Caco-2 (cell line): ENCODE measurements around the gene CEP72. TPM values are rescaled to one million over a fixed set of nuclear protein-coding genes. Genes with fewer than 3 reads are reported as not detected.

Experiments used
- BruUV-seq: library from RNA; stranded (reverse); fragments of 400-500 nt; replicated peaks from 2 replicates; lab custom pipeline; 2021; lab: Mats Ljungman, UMichigan
- CTCF ChIA-PET: fragments of 300-600 bp; sonication (Branson Sonifier 250); formaldehyde crosslinking; loops from one replicate; lab custom pipeline; 2022; ENCODE audit warnings: antibody characterized with exemption; lab: Charles Lee
- POLR2A ChIA-PET: fragments of 300-600 bp; sonication (Branson Sonifier 250); formaldehyde crosslinking; loops from one replicate; lab custom pipeline; 2022; ENCODE audit warnings: antibody characterized with exemption; lab: Charles Lee
- DNase-seq, 2 experiments: peaks; one replicate each; pipeline versions ENCODE4 v3.0.0 to v3.0.0-alpha.2; 2020 to 2022
- H3K27me3 ChIP-seq: replicated peaks from 2 replicates; pipeline ENCODE4 v1.6.0; 2011; ENCODE audit warnings: low read length; ENCODE audit not compliant: control insufficient read depth, insufficient read depth
- H3K36me3 ChIP-seq: 2 replicates; pipeline ENCODE4 v1.5.1; 2011; ENCODE audit warnings: low read length; ENCODE audit not compliant: control insufficient read depth, insufficient read depth
- H3K4me1 ChIP-seq: fragments of 250-450 bp; sonication (Bioruptor Pico); 2 replicates; pipeline ENCODE4 v1.5.1; 2020; ENCODE audit warnings: mild to moderate bottlenecking
- H3K4me3 ChIP-seq: 2 replicates; pipeline ENCODE4 v1.5.1; 2011; ENCODE audit warnings: low read depth, mild to moderate bottlenecking, control low read depth, low read length
- H3K9me3 ChIP-seq: fragments of 250-450 bp; sonication (Bioruptor Pico); 2 replicates; pipeline ENCODE4 v1.5.1; 2020; ENCODE audit warnings: mild to moderate bottlenecking, moderate library complexity
- H3K27ac Mint-ChIP-seq: one replicate; pipeline ENCODE4 v1.8.0; 2022; ENCODE audit warnings: mixed read lengths; ENCODE audit not compliant: unreplicated experiment
- H3K27me3 Mint-ChIP-seq: one replicate; pipeline ENCODE4 v1.8.0; 2022; ENCODE audit warnings: mixed read lengths; ENCODE audit not compliant: insufficient read depth, unreplicated experiment
- H3K36me3 Mint-ChIP-seq: one replicate; pipeline ENCODE4 v1.8.0; 2022; ENCODE audit warnings: mild to moderate bottlenecking, mixed read lengths; ENCODE audit not compliant: insufficient read depth, unreplicated experiment
- H3K4me1 Mint-ChIP-seq: one replicate; pipeline ENCODE4 v1.8.0; 2022; ENCODE audit warnings: low read depth, mixed read lengths; ENCODE audit not compliant: unreplicated experiment
- H3K4me3 Mint-ChIP-seq: one replicate; pipeline ENCODE4 v1.8.0; 2022; ENCODE audit warnings: mild to moderate bottlenecking, moderate library complexity, mixed read lengths; ENCODE audit not compliant: unreplicated experiment
- H3K9me3 Mint-ChIP-seq: one replicate; pipeline ENCODE4 v1.8.0; 2022; ENCODE audit warnings: mixed read lengths; ENCODE audit not compliant: unreplicated experiment
- CTCF ChIP-seq, 2 experiments: fragments of 200-600 bp in 1 of 2; IDR thresholded peaks; 1 replicate in 1 of 2; 2 replicates in 1 of 2; pipeline versions ENCODE4 v1.5.1 to v1.8.0; 2011 to 2022; ENCODE audit warnings: antibody characterized with exemption in 1 of 2, control low read depth in 1 of 2, inconsistent platforms in 1 of 2, low read depth in 1 of 2, low read length in 1 of 2, mild to moderate bottlenecking in 1 of 2, moderate library complexity in 1 of 2; ENCODE audit not compliant: insufficient read depth in 1 of 2, severe bottlenecking in 1 of 2, unreplicated experiment in 1 of 2
- intact Hi-C: fragments of 100-400 bp; cut with micrococcal nuclease; formaldehyde crosslinking; loops from one replicate; pipeline ENCODE4 v1.10.0; 2022; ENCODE audit not compliant: unreplicated experiment
- total RNA-seq: library from RNA; stranded (reverse); gene quantifications from 2 replicates; pipeline ENCODE4 v1.2.3, GENCODE V29; 2022

CEP72 gene
- total RNA-seq, 1 experiment from 2014 or later, result 36.6 TPM

GRCh38 chr5:671459-672328 lies 59.6 kb downstream of the CEP72 start:
- no TSS peak for BruUV-seq
- no peaks in the 10 kb centered on the region; the same call in 1 of the 2 replicates for H3K27me3 ChIP-seq
- DNase-seq, result peak; percentile 74 to 81
- H3K9me3 ChIP-seq, result no peaks in the 10 kb centered on the region
- no peak overlapping the region for H3K4me3 ChIP-seq
- peak; percentile 90 to 95 for TF ChIP-seq CTCF (IDR thresholded peaks at IDR 0.05; ENCODE audit: insufficient read depth in 1 of 2, low read depth in 1 of 2, low read length in 1 of 2, severe bottlenecking in 1 of 2, unreplicated experiment in 1 of 2)
- CTCF ChIA-PET, result interaction anchor here (0.6 to 0.7 kb wide), 2 partner anchors 95 to 225 kb away, joined by 3 read pairs; no protein-coding TSS in a partner anchor
- intact Hi-C loops, result loop anchor here (2.0 to 5.0 kb wide), 2 partner anchors 151 to 231 kb away; no protein-coding TSS in a partner anchor
- Mint-ChIP-seq H3K4me1 (no peaks in the 10 kb centered on the region), H3K27me3 (no peaks in the 10 kb centered on the region), H3K36me3 (peaks cover 55% of the 10 kb centered on the region), H3K4me3 (no peak overlapping the region), H3K9me3 (no peaks in the 10 kb centered on the region), H3K27ac (peak overlapping the region; percentile 59)
- POLR2A ChIA-PET, result no interaction called here
- H3K4me1 ChIP-seq, result peaks cover 14% of the 10 kb centered on the region
- H3K36me3 ChIP-seq, result no peaks in the 10 kb centered on the region

- POLR2A ChIA-PET, result no interaction called here
- no peaks in the 10 kb centered on the region for H3K9me3 Mint-ChIP-seq
- TF ChIP-seq CTCF (IDR thresholded peaks at IDR 0.05; ENCODE audit: insufficient read depth in 1 of 2, low read depth in 1 of 2, low read length in 1 of 2, severe bottlenecking in 1 of 2, unreplicated experiment in 1 of 2), result no peak
- Histone ChIP-seq H3K36me3 (no peaks in the 10 kb centered on the region), H3K27me3 (no peaks in the 10 kb centered on the region; the same call in 1 of the 2 replicates), H3K9me3 (no peaks in the 10 kb centered on the region), H3K4me3 (no peak overlapping the region), H3K4me1 (peaks cover 14% of the 10 kb centered on the region)
- H3K36me3 Mint-ChIP-seq, result peaks cover 53% of the 10 kb centered on the region
- CTCF ChIA-PET, result interaction anchor here (0.6 kb wide), 1 partner anchor 226 kb away, joined by 3 read pairs; no protein-coding TSS in a partner anchor
- H3K27me3 Mint-ChIP-seq, result no peaks in the 10 kb centered on the region
- peak; percentile 72 to 73 for DNase-seq
- no TSS peak for BruUV-seq
- H3K27ac Mint-ChIP-seq, result peak overlapping the region; percentile 59
- H3K4me3 Mint-ChIP-seq, result no peak overlapping the region
- H3K4me1 Mint-ChIP-seq, result no peaks in the 10 kb centered on the region
- intact Hi-C loops, result loop anchor here (5.0 kb wide), 1 partner anchor 150 kb away; no protein-coding TSS in a partner anchor
Measured at GRCh38 chr5:672329-673160, 60.4 kb downstream of the CEP72 start.
